ENCODE data around the gene ZBTB34.

DNA sequence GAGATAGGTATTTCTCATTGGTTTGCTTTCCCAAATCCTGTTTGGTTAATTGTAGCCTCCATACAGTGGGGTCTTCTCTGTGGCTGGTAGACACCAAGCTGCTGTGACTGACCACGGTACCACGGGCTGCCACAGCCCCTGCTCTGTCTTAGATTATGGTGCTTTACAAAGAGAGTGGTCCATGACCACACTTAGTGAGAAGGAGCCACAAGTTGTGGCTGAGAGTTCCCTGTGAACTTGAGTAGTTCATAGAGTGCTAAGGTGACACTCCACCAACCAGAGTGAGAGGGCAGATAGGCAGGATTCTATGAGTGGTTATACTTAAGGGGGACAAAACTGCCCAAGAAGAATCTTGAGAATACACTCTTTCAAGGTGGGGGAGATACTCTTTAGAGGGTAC lies 25.8 kb upstream of the ZBTB34 start:
- TF ChIP-seq TAF1 (IDR thresholded peaks at IDR 0.05; ENCODE audit: borderline replicate concordance, low read depth, low read length) (no peak), POLR2A (IDR thresholded peaks at IDR 0.05; ENCODE audit: low read depth, low read length) (no peak), POLR2AphosphoS5 (IDR thresholded peaks at IDR 0.05; ENCODE audit: low read depth, low read length) (no peak)

All from GM12892 (cell line).